PC-9 (cell line): ENCODE results near the gene PPM1J. TPM values are rescaled to one million over a fixed set of nuclear protein-coding genes. Genes with fewer than 3 reads are reported as not detected.

Experiments
- BruUV-seq: library from RNA; stranded (reverse); fragments of 400-500 nt; replicated peaks from 2 replicates; lab custom pipeline; 2021; lab: Mats Ljungman, UMichigan
- CTCF ChIA-PET: fragments of 300-600 bp; sonication (Branson Sonifier 250); formaldehyde crosslinking; loops from one replicate; lab custom pipeline; 2022; ENCODE audit warnings: antibody characterized with exemption; lab: Charles Lee
- POLR2A ChIA-PET: fragments of 300-600 bp; sonication (Branson Sonifier 250); formaldehyde crosslinking; loops from one replicate; lab custom pipeline; 2022; ENCODE audit warnings: antibody characterized with exemption; ENCODE audit not compliant: unreplicated experiment; lab: Charles Lee
- DNase-seq, 2 experiments: peaks; one replicate each; pipeline versions ENCODE4 v3.0.0 to v3.0.0-alpha.2; 2015 to 2022; ENCODE audit warnings: mixed read lengths in 1 of 2
- H2AFZ ChIP-seq: fragments of 200-600 bp; sonication (generic); 2 replicates; pipeline ENCODE4 v1.8.1; 2017; ENCODE audit warnings: antibody characterized with exemption
- H3F3A ChIP-seq: fragments of 200-600 bp; sonication (generic); 2 replicates; pipeline ENCODE4 v1.8.1; 2017; ENCODE audit warnings: antibody characterized with exemption, mild to moderate bottlenecking, low read depth; ENCODE audit not compliant: insufficient read depth
- H3K27ac ChIP-seq: fragments of 200-600 bp; sonication (generic); 2 replicates; pipeline ENCODE4 v1.6.1; 2016; ENCODE audit warnings: mixed run types
- H3K27me3 ChIP-seq: fragments of 200-600 bp; sonication (generic); 2 replicates; pipeline ENCODE4 v1.6.1; 2016; ENCODE audit warnings: low read depth, mixed run types; ENCODE audit not compliant: insufficient read depth
- H3K36me3 ChIP-seq: fragments of 200-600 bp; sonication (generic); 2 replicates; pipeline ENCODE4 v1.6.1; 2016; ENCODE audit warnings: low read depth, mixed run types
- H3K4me1 ChIP-seq: fragments of 200-600 bp; sonication (generic); replicated peaks from 2 replicates; pipeline ENCODE4 v1.6.1; 2016; ENCODE audit warnings: mixed run types; ENCODE audit not compliant: insufficient read depth
- H3K4me2 ChIP-seq: fragments of 200-600 bp; sonication (generic); 2 replicates; pipeline ENCODE4 v1.6.1; 2017; ENCODE audit warnings: mixed run types
- H3K4me3 ChIP-seq: fragments of 200-600 bp; sonication (generic); 2 replicates; pipeline ENCODE4 v1.6.1; 2016; ENCODE audit warnings: mixed run types
- H3K79me2 ChIP-seq: fragments of 200-600 bp; sonication (generic); 2 replicates; pipeline ENCODE4 v1.6.1; 2017; ENCODE audit warnings: low read depth, mixed run types
- H3K9me2 ChIP-seq: fragments of 200-600 bp; sonication (generic); 2 replicates; pipeline ENCODE4 v1.8.1; 2017; ENCODE audit warnings: mild to moderate bottlenecking; ENCODE audit not compliant: insufficient read depth
- H3K9me3 ChIP-seq: fragments of 200-600 bp; sonication (generic); 2 replicates; pipeline ENCODE4 v1.8.1; 2016; ENCODE audit warnings: low read depth; ENCODE audit not compliant: insufficient read depth
- H4K20me1 ChIP-seq: fragments of 200-600 bp; sonication (generic); 2 replicates; pipeline ENCODE4 v1.8.1; 2017; ENCODE audit not compliant: insufficient read depth
- CTCF ChIP-seq: fragments of 200-600 bp; sonication (generic); conservative IDR thresholded peaks from 2 replicates; pipeline ENCODE4 v1.6.1; 2017; ENCODE audit warnings: mixed run types, antibody characterized with exemption, mild to moderate bottlenecking, moderate library complexity
- EZH2 ChIP-seq: fragments of 200-600 bp; sonication (generic); IDR thresholded peaks from 2 replicates; pipeline ENCODE4 v1.8.0; 2017; ENCODE audit warnings: antibody characterized with exemption, low read depth
- intact Hi-C: fragments of 100-400 bp; cut with micrococcal nuclease; formaldehyde crosslinking; loops from one replicate; pipeline ENCODE4 v1.10.0; 2022; ENCODE audit not compliant: unreplicated experiment
- total RNA-seq: library from RNA; stranded (reverse); gene quantifications from 2 replicates; pipeline ENCODE4 v1.2.3, GENCODE V29; 2021

The PPM1J gene
- total RNA-seq, 1 experiment from 2014 or later = 6.0 TPM

GRCh38 chr1:112695276-112695675 is 19.9 kb downstream of the PPM1J start:
- Histone ChIP-seq H3K4me2 (no peak overlapping the region), H4K20me1 (no peaks in the 10 kb centered on the region), H3K27me3 (no peaks in the 10 kb centered on the region), H3K27ac (no peak overlapping the region), H3K4me3 (no peak overlapping the region), H3K9me2 (no peaks in the 10 kb centered on the region), H3F3A (peaks cover 31% of the 10 kb centered on the region), H3K36me3 (peaks cover 10% of the 10 kb centered on the region; the same call in 1 of the 2 replicates), H2AFZ (no peak overlapping the region), H3K9me3 (no peaks in the 10 kb centered on the region), H3K4me1 (peaks cover 22% of the 10 kb centered on the region), H3K79me2 (no peaks in the 10 kb centered on the region)
- POLR2A ChIA-PET = no interaction called here
- no peak for DNase-seq
- CTCF ChIA-PET = no interaction called here
- intact Hi-C loops = no loop called here
- TF ChIP-seq EZH2 (no peak), CTCF (no peak)
- no TSS peak for BruUV-seq

DNA sequence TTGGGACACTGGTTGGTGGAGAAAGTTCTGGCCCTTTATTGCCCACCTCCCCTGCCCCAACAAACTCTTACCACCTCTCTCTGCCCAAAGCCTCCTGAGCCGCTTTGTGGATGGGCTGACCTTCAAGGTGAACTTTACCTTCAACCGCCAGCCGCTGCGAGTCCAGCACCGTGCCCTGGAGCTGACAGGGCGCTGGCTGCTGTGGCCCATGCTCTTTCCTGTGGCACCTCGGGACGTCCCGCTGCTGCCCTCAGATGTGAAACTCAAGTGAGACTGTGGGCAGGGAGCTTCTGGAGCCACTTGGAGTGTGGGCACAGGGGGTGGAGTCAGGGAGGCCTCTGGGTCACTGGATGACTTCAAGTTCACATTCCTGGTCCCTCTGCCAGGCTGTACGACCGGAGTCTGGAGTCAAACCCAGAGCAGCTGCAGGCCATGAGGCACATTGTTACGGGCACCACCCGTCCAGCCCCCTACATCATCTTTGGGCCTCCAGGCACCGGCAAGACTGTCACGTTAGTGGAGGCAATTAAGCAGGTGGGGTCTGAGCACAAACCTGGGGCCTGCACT is 20.7 kb downstream of the PPM1J start:
- Histone ChIP-seq H4K20me1 (no peaks in the 10 kb centered on the region), H3K4me3 (no peak overlapping the region), H2AFZ (no peak overlapping the region), H3K27me3 (no peaks in the 10 kb centered on the region), H3K9me2 (no peaks in the 10 kb centered on the region), H3K79me2 (no peaks in the 10 kb centered on the region), H3K27ac (no peak overlapping the region), H3K4me2 (no peak overlapping the region), H3K4me1 (peaks cover 13% of the 10 kb centered on the region), H3F3A (peaks cover 23% of the 10 kb centered on the region; the same call in 1 of the 2 replicates), H3K9me3 (no peaks in the 10 kb centered on the region), H3K36me3 (peaks cover 10% of the 10 kb centered on the region; the same call in 1 of the 2 replicates)
- TF ChIP-seq EZH2 (no peak), CTCF (no peak)
- POLR2A ChIA-PET = no interaction called here
- BruUV-seq = no TSS peak
- intact Hi-C loops = no loop called here
- DNase-seq = no peak
- CTCF ChIA-PET = no interaction called here

- intact Hi-C loops = no loop called here
- Histone ChIP-seq H3K4me1 (peaks cover 7% of the 10 kb centered on the region), H3K9me3 (no peaks in the 10 kb centered on the region), H3K79me2 (no peaks in the 10 kb centered on the region), H3F3A (peaks cover 19% of the 10 kb centered on the region; the same call in 1 of the 2 replicates), H2AFZ (no peak overlapping the region), H3K27ac (no peak overlapping the region), H3K27me3 (no peaks in the 10 kb centered on the region), H4K20me1 (no peaks in the 10 kb centered on the region), H3K9me2 (no peaks in the 10 kb centered on the region), H3K4me3 (no peak overlapping the region), H3K36me3 (peaks cover 10% of the 10 kb centered on the region; the same call in 1 of the 2 replicates), H3K4me2 (no peak overlapping the region)
- no TSS peak for BruUV-seq
- TF ChIP-seq CTCF (no peak), EZH2 (no peak)
- CTCF ChIA-PET = no interaction called here
- DNase-seq = no peak
- POLR2A ChIA-PET = no interaction called here
These were observed 21.3 kb downstream of the PPM1J start for GRCh38 chr1:112693821-112694220.
